NOMO-1 treated with DMSO at 0.1 percent for 48 hours (cell line): ENCODE results near the gene PRPF18.

Source experiments
- DNase-seq: peaks from one replicate; lab custom pipeline; 2025; ENCODE audit not compliant: unreplicated experiment; lab: John Stamatoyannopoulos, UW

PRPF18 gene

DNA sequence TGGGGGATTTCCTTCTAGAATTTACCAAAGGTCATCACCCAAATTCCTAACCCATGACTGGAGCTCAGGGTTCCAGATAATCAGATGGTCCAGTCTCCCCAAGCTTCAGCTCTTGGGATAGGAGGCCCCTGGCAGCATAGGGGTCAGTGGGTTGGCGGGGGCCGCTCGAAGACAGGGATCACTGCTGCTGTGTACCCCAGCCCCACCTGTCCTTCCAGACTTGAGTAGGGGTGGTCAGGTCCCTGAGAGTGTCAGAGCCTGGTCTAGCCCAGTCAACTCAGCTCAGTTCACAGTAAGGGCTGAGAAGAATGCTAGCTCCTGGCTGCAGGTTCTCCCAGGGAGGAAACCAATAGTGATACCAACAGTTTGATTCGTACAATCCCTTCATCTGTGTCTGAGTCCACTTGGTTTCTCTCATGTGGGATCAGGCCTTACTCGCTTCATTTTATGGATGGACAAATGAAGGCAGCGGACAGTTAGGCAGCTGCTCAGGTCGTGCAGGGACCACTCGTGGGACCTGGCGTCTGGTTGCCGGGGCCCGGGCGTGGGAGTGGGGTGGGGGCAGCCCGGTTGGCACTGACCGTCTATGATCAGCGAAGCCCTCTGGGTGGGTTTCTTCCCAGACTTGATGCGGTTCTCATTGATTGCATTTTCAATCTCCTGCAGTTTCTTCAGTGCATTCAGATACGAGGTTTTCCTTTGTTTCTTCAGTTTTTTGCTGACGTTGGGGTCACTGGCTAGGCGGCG lies 78.9 kb downstream of the PRPF18 start:
- no peak for DNase-seq

- DNase-seq, result no peak
These were observed 81.4 kb downstream of the PRPF18 start for GRCh38 chr10:13668126-13668525.

DNA sequence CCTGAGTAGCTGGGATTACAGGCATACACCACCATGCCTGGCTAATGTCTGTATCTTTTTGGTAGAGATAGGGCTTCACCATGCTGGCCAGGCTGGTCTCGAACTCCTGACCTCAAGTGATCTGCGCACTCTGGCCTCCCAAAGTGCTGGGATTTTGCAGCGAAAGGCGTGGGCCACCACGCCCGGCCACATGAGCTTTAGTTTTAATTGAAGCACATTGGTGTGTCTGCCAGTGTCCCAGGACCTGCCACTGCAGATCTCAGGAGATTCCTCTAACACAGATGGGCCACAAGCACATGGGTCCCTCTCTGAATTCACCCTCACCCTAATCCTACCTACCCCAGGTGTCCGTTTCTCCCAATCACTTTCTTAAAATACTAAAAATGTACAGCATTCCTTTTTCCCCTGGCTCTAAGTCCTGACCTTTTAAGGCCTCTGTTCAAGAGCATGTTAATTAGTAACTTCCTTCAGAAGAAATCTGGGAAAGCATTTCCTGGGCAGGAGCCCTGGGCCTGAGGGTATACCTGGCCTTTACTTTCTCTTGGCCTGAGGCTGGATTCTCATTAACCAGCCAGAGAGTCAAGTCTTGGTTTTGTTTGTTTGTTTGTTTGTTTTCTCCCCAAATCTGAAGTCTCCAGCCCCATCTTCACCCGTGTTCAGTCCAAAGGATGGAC lies 82.6 kb downstream of the PRPF18 start:
- DNase-seq, result no peak

DNA sequence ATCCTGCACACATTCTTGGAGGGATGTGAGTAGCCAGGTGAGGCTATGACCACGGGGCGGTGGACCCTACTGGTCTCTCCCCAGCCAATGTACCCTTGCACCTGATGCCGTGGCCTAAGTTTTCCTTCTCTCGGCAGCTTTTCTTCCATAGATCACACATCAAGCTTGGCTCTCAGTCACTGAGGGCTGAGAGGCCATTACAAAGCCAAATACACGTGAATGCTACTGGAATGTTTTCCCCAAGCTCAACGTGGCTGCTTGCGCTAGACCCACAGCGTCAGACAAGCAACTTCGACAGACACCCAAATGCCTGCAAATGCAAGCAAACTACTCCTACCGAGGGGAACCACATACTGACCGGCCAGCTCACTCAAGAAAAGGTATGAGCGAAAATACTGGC lies 83.1 kb downstream of the PRPF18 start:
- DNase-seq, result no peak

- DNase-seq, result no peak
These were observed 83.5 kb downstream of the PRPF18 start for GRCh38 chr10:13670311-13670710.

DNA sequence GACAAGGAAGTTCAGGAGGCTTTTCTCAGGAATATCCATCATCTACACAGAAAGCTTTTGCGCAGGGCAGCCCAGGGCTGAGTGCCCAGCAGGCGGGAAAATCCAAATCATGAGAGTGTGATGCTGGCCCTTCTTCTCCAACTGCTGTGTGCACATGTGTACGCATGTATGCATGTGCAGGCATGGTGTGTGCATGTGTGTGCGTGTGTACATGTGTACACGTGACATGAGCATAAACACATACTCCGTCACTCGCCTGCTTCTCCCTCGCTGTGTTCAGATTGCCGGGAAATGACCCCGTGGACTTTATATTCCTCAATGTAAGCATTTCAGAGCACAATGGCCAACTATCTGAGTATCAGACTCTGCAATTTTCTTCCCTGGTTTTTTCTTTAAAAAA lies 85.1 kb downstream of the PRPF18 start:
- DNase-seq, result no peak

- DNase-seq, result no peak
These were observed 85.8 kb downstream of the PRPF18 start for GRCh38 chr10:13672548-13672947.

DNA sequence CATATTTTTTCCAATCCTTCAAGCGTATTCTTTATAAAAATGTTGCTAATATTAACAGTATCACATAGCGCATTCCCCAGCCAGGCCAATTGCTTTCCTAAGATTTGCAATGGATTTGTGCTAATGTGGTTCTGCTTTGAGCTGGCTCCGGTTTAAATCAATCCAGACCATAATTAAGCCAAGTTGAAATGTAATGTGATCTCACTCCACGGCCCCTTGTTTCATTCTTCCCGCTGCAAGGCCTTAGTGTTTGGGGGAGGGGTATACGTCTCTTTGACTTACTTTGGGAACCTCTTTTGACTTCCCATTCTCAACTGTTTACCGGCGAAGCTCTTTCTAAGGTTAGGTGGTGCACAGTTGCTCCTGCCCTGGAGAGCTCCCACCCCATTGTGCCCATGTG lies 86.4 kb downstream of the PRPF18 start:
- no peak for DNase-seq

DNA sequence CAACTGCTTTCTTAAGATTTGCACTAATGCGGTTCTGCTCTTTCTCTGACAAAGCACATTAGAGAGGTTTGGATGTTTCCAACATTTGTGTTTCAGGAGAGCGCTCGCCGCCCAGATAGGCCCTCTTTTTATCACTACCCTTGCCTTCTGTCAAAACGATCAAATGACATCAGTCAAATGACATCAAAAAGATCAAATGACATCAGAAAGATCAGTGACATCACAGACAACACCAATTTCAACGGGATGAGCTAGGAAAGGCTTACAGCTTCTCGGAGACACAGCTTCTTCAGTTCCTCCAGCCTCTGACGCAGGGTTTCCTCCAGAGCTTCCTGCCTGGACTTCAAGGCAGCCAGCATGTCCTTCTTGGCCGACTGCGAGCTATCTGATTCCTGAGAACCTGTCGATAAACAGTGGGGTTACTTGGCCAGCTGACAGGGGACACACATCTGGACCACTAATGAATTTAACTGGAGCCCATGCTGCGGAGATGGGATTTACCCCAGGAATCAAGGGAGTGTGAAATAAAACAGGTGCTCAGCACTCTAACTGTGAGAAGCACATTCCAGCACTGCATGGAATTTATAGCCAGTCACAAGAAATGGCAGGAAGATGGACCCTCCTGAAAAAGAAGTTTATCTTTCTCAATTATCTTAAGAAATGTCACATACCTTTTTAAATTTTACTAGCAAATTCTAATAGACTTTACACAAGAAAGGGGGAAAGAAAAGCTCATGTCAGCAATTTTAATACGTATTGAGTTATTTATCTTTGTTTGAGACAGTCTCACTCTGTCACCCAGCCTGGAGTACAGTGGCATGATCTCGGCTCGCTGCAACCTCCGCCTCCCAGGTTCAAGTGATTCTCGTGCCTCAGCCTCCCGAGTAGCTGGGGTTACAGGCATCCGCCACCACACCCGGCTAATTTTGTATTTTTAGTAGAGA lies 88.2 kb downstream of the PRPF18 start:
- no peak for DNase-seq

DNA sequence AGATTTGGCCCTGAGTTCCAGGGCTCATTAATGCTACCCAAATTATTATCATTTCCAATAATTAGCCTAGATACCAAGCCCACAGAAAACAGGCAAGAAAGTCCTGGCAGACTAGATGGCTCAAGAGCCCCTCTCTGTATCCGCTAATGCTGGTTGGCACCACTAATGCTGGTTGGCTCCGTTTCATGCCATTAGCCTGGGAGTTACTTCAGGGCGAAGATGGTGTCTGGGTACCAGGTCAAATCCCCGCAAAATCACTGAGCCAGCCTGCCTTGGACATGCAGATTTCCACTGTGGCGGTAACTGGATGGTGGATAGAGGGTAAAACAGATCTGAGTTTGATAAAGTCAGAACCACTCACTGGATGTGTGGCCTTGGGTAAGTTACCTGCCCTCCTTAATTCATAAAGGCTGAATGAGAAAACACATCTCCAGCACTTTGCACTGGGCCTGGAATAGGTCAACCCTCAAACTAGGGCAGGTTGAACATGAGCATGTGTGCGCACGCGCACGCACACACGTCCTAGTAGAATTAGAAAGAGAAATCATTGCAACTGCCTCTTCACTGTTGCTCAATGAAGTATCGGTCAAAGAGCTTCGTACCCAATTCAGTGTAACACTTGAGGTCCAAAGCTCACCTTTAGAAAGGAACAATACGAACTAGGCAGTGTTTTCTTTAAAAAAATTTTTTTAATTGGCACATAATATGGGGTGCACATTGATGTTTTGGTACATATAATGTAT lies 91.5 kb downstream of the PRPF18 start:
- no peak for DNase-seq
